Testis (tissue), 2 donors: ENCODE results near the gene GLI1.

ENCODE experiments used
- CTCF ChIP-seq, 3 experiments: fragments of 450-650 bp in 2 of 3; fragments of 200-600 bp in 1 of 3; sonication (generic) in 1 of 3; IDR thresholded peaks; one replicate each; pipeline ENCODE4 v1.5.1; 2016 to 2019; ENCODE audit warnings: antibody characterized with exemption in 3 of 3, mild to moderate bottlenecking in 2 of 3, moderate library complexity in 1 of 3
- POLR2A ChIP-seq: fragments of 450-650 bp; IDR thresholded peaks from one replicate; pipeline ENCODE4 v1.6.1; 2017; ENCODE audit warnings: antibody characterized with exemption, mild to moderate bottlenecking, moderate library complexity

DNA sequence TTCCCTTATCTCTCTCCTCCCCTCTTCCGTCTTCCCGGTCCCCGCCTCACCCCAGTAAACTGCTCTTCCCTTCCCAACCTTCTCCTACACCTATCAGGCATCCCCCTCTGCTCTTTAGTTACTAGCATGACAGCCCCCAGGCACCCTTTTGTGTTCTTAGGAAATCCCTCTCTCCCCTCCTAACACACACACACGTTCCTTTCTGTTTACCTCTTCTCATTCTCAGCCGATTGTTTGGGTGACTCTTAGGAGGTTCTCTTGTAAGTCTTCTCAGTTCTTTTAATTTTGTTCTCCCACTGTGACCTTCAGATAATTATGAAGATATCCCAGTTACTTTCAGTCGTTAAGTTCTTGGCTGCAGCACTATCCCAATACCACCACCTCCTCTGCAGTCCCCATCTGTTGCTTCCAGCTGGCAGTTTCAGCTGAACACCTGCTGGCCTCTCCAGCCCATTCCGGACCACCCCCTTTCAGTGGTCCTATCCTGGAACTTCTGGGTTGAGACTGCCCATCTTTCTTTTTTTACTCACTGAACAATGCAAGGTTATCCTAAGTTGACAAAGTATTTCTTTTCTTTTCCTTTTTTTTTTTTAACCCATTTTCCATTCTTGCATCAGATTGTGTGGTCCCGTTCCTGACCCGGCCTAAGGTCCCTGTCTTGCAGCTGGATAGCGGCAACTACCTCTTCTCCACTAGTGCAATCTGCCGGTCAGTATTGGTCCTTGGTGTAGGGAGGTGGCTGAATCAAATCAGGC is 29.0 kb downstream of the GLI1 start:
- TF ChIP-seq CTCF (IDR thresholded peaks at IDR 0.05) = no peak
- no peak for TF ChIP-seq POLR2A
